A673 (cell line): ENCODE results near the gene ARHGAP32. TPM values are rescaled to one million over a fixed set of nuclear protein-coding genes. Genes with fewer than 3 reads are reported as not detected.

Source experiments
- BruUV-seq: library from RNA; stranded (reverse); fragments of 400-500 nt; replicated peaks from 2 replicates; lab custom pipeline; 2021; lab: Mats Ljungman, UMichigan
- CTCF ChIA-PET: fragments of 300-600 bp; sonication (Branson Sonifier 250); formaldehyde crosslinking; loops from one replicate; lab custom pipeline; 2022; ENCODE audit warnings: antibody characterized with exemption; lab: Charles Lee
- POLR2A ChIA-PET: fragments of 300-600 bp; sonication (Branson Sonifier 250); formaldehyde crosslinking; loops from one replicate; lab custom pipeline; 2022; ENCODE audit warnings: antibody characterized with exemption; ENCODE audit not compliant: low non-redundant PET; lab: Charles Lee
- DNase-seq: peaks from one replicate; pipeline ENCODE4 v3.0.0-alpha.2; 2015; ENCODE audit warnings: low spot score
- H3K27ac ChIP-seq: fragments of 200-600 bp; sonication (generic); 2 replicates; pipeline ENCODE4 v1.5.1; 2016; ENCODE audit warnings: mixed run types, low read depth, mild to moderate bottlenecking, mixed read lengths, antibody characterized with exemption, low read length; ENCODE audit not compliant: poor library complexity, severe bottlenecking
- H3K27me3 ChIP-seq: fragments of 200-600 bp; sonication (generic); replicated peaks from 2 replicates; pipeline ENCODE4 v1.6.1; 2017; ENCODE audit warnings: mixed run types, low read depth, mild to moderate bottlenecking, mixed read lengths, antibody characterized with exemption, low read length; ENCODE audit not compliant: insufficient read depth, poor library complexity
- H3K36me3 ChIP-seq: fragments of 200-600 bp; sonication (generic); 2 replicates; pipeline ENCODE4 v1.6.1; 2016; ENCODE audit warnings: mixed run types, mild to moderate bottlenecking, mixed read lengths, antibody characterized with exemption, low read length; ENCODE audit not compliant: insufficient read depth, poor library complexity, severe bottlenecking
- H3K4me1 ChIP-seq: fragments of 200-600 bp; sonication (generic); 2 replicates; pipeline ENCODE4 v1.6.1; 2017; ENCODE audit warnings: mixed run types, mild to moderate bottlenecking, mixed read lengths, antibody characterized with exemption, low read length; ENCODE audit not compliant: insufficient read depth, poor library complexity, severe bottlenecking
- H3K4me3 ChIP-seq: fragments of 200-600 bp; sonication (generic); 2 replicates; pipeline ENCODE4 v1.5.1; 2016; ENCODE audit warnings: low read depth, mixed run types, mild to moderate bottlenecking, mixed read lengths, low read length; ENCODE audit not compliant: poor library complexity, severe bottlenecking
- H3K9me3 ChIP-seq: fragments of 200-600 bp; sonication (generic); 2 replicates; pipeline ENCODE4 v1.6.1; 2016; ENCODE audit warnings: mixed run types, low read depth, mild to moderate bottlenecking, mixed read lengths, antibody characterized with exemption, low read length; ENCODE audit not compliant: poor library complexity, severe bottlenecking
- CTCF ChIP-seq: fragments of 300-800, 200-600 bp; sonication (generic); conservative IDR thresholded peaks from 2 replicates; pipeline ENCODE4 v1.5.1; 2017; ENCODE audit warnings: low read depth, mild to moderate bottlenecking, antibody characterized with exemption, low read length, moderate library complexity, mixed read lengths
- EZH2 ChIP-seq: fragments of 200-600 bp; sonication (generic); IDR thresholded peaks from 2 replicates; pipeline ENCODE4 v1.6.1; 2017; ENCODE audit warnings: borderline replicate concordance, low read depth, mild to moderate bottlenecking, mixed read lengths, antibody characterized with exemption, low read length; ENCODE audit not compliant: poor library complexity, severe bottlenecking
- intact Hi-C: fragments of 100-400 bp; cut with micrococcal nuclease; formaldehyde crosslinking; loops from one replicate; pipeline ENCODE4 v1.10.0; 2022; ENCODE audit not compliant: unreplicated experiment
- total RNA-seq: library from RNA; stranded (reverse); gene quantifications from 2 replicates; pipeline ENCODE4 v1.2.3, GENCODE V29; 2021

Gene ARHGAP32
- total RNA-seq, 1 experiment from 2014 or later, result 42.8 TPM

GRCh38 chr11:128925250-128925600 lies 266.9 kb downstream of the ARHGAP32 start:
- intact Hi-C loops, result no loop called here
- no peaks in the 10 kb centered on the region for H3K9me3 ChIP-seq
- no peaks in the 10 kb centered on the region for H3K36me3 ChIP-seq
- no peak overlapping the region for H3K27ac ChIP-seq
- no peak for DNase-seq
- no peaks in the 10 kb centered on the region for H3K27me3 ChIP-seq
- peaks cover 9% of the 10 kb centered on the region for H3K4me1 ChIP-seq
- CTCF ChIA-PET, result no interaction called here
- no peak overlapping the region for H3K4me3 ChIP-seq
- POLR2A ChIA-PET, result no interaction called here
- no TSS peak for BruUV-seq
- TF ChIP-seq CTCF (no peak), EZH2 (no peak)

GRCh38 chr11:128924510-128925249 lies 267.4 kb downstream of the ARHGAP32 start:
- BruUV-seq, result no TSS peak
- H3K4me3 ChIP-seq, result no peak overlapping the region
- H3K9me3 ChIP-seq, result no peaks in the 10 kb centered on the region
- H3K36me3 ChIP-seq, result no peaks in the 10 kb centered on the region
- POLR2A ChIA-PET, result no interaction called here
- H3K4me1 ChIP-seq, result peaks cover 5% of the 10 kb centered on the region
- TF ChIP-seq EZH2, result no peak
- TF ChIP-seq CTCF, result no peak
- no peak for DNase-seq
- intact Hi-C loops, result no loop called here
- no peak overlapping the region for H3K27ac ChIP-seq
- CTCF ChIA-PET, result no interaction called here
- no peaks in the 10 kb centered on the region for H3K27me3 ChIP-seq

- H3K27me3 ChIP-seq, result no peaks in the 10 kb centered on the region
- no peak overlapping the region for H3K4me3 ChIP-seq
- no TSS peak for BruUV-seq
- intact Hi-C loops, result no loop called here
- ChIA-PET POLR2A (no interaction called here), CTCF (no interaction called here)
- DNase-seq, result no peak
- H3K36me3 ChIP-seq, result no peaks in the 10 kb centered on the region
- peaks cover 3% of the 10 kb centered on the region for H3K4me1 ChIP-seq
- TF ChIP-seq EZH2, result no peak
- TF ChIP-seq CTCF, result no peak
- no peaks in the 10 kb centered on the region for H3K9me3 ChIP-seq
- H3K27ac ChIP-seq, result no peak overlapping the region
These were observed 268.0 kb downstream of the ARHGAP32 start for GRCh38 chr11:128924104-128924503.
